HG02840 (cell line): ENCODE data around the gene NECAB2.

ENCODE experiments used
- ATAC-seq: cut with Tn5 transposase; IDR thresholded peaks from one replicate; pipeline ENCODE4 v1.9.1; 2021; ENCODE audit warnings: mild to moderate bottlenecking, moderate library complexity, moderate number of reproducible peaks; ENCODE audit not compliant: unreplicated experiment, low FRiP score

Gene NECAB2

GRCh38 chr16:83967838-83968305 lies at the start of gene NECAB2:
TSS of gene NECAB2 (plus strand) at chr16:83968244. CDS start at chr16:83968649, 405 bp downstream.
- no peak for ATAC-seq

GRCh38 chr16:83920894-83921491 lies 47.1 kb upstream of the NECAB2 start:
- ATAC-seq = no peak

- no peak for ATAC-seq
These were observed 44.3 kb upstream of the NECAB2 start for GRCh38 chr16:83923581-83924365.

GRCh38 chr16:83924686-83925085 lies 43.4 kb upstream of the NECAB2 start:
- no peak for ATAC-seq

GRCh38 chr16:83925095-83925905 lies 42.7 kb upstream of the NECAB2 start:
- ATAC-seq = no peak

GRCh38 chr16:83925957-83926725 lies 41.9 kb upstream of the NECAB2 start:
- ATAC-seq = no peak

GRCh38 chr16:83926726-83927397 lies 41.2 kb upstream of the NECAB2 start:
- no peak for ATAC-seq

GRCh38 chr16:83928341-83929055 lies 39.5 kb upstream of the NECAB2 start:
- no peak for ATAC-seq

- no peak for ATAC-seq
These were observed 38.1 kb upstream of the NECAB2 start for GRCh38 chr16:83929811-83930555.

- ATAC-seq = no peak
These were observed 37.1 kb upstream of the NECAB2 start for GRCh38 chr16:83930730-83931500.

- no peak for ATAC-seq
These were observed 36.5 kb upstream of the NECAB2 start for GRCh38 chr16:83931556-83931955.

GRCh38 chr16:83932304-83932703 lies 35.7 kb upstream of the NECAB2 start:
- no peak for ATAC-seq

GRCh38 chr16:83932955-83933673 lies 34.9 kb upstream of the NECAB2 start:
- no peak for ATAC-seq

- ATAC-seq = no peak
These were observed 34.0 kb upstream of the NECAB2 start for GRCh38 chr16:83933885-83934683.

- no peak for ATAC-seq
These were observed 33.4 kb upstream of the NECAB2 start for GRCh38 chr16:83934684-83934977.

- ATAC-seq = no peak
These were observed 32.8 kb upstream of the NECAB2 start for GRCh38 chr16:83935005-83935857.
